GM19455 (cell line): ENCODE results near the gene RAB11FIP3.

ENCODE experiments used
- ATAC-seq: cut with Tn5 transposase; IDR thresholded peaks from one replicate; pipeline ENCODE4 v1.9.1; 2021; ENCODE audit not compliant: unreplicated experiment

Gene RAB11FIP3

GRCh38 chr16:529012-529575, 103.6 kb downstream of the RAB11FIP3 start:
- no peak for ATAC-seq

DNA sequence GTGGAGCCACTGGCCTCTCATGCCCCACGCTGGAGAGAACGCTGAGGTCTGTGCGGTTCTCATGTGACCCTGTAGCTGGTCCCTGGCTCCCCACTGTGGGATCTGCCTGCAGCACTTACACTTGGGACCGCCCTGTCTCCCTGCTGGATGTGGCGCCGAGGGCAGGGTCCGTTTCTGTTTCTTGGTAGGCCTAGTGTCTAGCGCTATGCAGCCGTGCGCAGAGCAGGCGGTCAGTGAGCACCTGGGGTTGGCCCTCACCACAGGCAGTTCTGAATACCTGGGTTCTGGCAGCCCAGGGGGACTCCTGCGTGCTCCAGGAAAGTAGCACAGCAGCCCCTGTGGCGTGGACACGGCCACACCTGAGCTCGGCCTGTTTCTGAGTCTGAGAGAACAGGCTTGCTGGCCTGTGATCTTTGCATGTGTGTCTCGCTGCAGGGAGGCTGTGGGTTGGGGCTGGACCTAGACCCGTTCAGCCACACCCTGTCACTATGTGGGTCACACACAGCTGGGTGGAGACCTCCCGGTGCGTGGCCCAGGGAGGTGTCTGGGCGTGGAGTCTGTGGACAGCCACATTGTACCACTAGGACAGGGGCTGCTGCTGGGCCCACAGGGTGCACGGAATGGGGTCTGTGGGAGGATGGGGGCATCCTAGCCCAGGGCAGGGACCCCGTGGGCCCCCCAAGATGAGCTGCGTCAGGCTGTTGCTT, 104.8 kb downstream of the RAB11FIP3 start:
- ATAC-seq, result no peak

DNA sequence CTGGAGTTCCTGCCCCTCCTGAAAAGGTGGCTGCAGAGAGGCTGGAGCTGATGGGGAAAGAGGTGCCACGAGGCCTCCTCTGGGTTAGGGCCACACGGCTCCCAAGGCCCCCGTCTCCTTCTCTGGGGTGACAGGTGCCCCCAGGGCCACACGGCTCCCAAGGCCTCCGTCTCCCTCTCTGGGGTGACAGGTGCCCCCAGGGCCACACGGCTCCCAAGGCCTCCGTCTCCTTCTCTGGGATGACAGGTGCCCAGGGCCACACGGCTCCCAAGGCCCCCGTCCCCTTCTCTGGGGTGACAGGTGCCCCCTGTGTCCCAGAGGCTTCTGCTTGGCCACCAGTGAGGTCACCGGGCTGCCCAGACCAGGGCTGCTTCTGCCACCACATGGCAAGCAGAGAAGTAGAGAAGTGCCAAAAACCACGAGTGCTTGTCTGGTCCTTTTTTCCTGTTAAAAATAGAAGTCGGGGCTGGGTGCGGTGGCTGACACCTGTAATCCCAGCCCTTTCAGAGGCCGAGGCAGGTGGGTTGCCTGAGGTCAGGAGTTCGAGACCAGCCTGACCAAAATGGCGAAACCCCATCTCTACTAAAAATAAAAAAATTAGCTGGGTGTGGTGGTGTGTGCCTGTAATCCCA, 106.2 kb downstream of the RAB11FIP3 start:
- no peak for ATAC-seq

DNA sequence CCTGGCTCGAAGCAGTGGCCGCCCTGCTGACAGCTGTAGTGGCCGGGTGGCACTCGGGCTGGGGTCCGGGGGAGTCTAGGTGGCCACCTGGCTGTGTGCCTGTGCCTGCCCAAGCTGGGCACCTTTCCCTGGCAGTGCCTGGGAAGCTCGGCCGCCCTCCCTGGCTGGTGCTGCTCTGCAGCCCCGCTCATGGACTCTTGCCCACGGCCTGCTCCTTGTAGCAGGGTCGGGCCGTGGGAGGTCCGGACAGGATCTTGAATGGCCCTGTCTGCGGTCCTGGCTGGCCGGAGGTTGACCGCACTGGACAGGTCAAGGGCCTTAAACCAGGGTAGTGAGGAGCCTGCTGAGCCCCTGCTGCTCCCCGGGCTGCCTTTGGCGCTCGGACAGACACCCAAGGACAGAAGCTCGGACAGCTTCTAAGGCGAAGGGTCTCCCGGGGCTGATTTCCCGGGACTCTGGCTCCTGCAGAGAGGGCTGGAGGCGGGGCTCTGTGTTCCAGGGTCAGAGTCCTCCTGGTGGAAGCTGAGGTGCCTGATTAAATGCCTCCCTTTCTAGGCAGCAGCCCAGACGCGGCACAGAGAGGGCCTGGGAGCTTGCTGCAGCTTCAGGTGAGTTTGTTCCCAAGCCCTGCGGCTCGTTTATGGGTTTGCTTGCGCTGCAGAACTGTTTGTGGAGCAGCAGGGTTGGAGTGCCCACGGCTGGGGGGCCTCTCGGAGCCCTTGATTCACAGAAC, 108.1 kb downstream of the RAB11FIP3 start:
- ATAC-seq, result no peak

DNA sequence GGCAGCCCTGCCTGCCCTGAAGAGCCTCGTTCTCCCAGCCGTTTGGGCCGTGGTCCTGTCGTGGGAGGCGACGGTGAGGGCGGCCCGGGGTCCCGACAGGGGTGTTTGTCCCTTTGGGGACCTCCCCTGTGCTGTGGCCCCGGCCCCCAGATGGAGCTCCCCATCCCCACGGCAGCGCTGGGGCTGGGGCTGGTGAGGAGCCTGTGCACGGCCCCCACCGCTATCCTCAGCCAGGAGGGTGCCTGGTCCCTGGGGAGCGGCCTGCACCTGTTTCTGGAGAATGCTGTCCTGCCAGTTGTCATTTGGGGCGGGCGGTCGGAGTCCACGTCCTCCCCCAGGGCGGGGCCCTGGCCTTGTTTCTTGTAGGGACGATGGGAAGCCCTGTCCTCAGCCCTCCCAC, 108.7 kb downstream of the RAB11FIP3 start:
- no peak for ATAC-seq

GRCh38 chr16:534856-535445, 109.5 kb downstream of the RAB11FIP3 start:
- no peak for ATAC-seq

DNA sequence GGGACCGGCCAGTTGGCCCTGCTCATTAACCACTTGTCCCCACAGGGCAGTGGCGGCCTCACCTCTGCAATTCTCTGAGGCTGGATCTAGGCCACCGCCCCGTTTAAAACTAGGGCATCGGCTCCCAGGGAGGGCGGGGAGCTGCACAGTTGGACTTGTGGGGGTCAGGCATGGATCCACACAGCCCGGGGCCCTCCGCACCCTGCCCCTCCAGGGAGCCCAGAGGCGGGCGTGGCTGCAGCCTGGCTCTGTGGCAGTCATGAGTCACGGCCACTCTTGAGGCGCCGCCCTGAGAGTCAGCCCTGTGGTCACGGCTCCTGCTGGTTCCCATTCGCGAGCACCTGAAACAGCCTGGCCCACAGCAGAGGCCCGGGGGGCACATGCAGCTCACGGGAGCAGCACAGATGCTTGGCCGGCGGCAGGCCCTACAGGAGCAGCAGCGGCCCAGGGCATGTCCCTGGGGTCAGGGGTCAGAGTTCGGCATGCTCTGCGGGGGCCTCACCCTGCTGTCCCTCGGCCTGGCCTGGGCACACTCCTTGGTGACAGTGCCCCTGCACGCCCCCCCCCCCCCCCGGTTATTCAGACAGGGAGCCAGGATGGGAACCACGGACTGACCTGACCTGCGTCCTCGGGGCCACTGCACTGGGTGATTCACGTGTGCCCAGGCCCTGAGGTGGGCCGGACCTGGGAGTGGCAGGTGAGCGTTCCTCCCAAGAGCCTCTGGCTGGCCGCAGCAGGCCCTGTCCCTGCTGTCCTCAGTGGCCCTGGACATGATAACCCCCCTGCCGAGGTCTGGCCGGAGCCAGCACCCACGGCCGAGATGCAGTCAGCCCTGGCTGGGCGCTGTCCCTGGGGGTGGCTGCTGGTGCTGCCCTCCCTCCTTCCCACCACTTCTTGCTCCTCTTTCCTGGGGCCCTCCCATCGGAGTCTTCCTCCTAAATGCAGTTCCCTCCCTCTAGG, 110.3 kb downstream of the RAB11FIP3 start:
- ATAC-seq, result no peak

DNA sequence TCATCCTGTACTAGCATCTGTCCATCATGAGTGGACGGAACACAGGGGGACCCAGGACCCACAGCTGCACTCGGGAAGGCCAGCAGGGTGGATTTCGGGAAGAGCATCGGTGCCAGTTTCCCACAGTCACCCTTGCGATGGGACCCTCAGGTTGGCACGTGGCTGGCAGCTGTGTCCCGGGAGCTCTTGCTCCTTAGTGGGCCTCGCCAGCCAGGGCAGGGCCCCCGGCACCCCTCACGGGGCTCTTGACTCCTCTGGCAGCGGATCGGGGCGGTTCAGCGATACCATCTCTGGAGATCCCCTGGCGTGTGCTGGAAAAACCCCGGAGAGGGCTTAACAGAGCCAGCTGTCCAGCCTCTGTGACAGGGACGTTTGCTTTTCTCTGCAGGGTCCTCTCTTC, 111.3 kb downstream of the RAB11FIP3 start:
- no peak for ATAC-seq

GRCh38 chr16:537415-538335, 112.2 kb downstream of the RAB11FIP3 start:
- no peak for ATAC-seq

GRCh38 chr16:539901-540530, 114.6 kb downstream of the RAB11FIP3 start:
- no peak for ATAC-seq

DNA sequence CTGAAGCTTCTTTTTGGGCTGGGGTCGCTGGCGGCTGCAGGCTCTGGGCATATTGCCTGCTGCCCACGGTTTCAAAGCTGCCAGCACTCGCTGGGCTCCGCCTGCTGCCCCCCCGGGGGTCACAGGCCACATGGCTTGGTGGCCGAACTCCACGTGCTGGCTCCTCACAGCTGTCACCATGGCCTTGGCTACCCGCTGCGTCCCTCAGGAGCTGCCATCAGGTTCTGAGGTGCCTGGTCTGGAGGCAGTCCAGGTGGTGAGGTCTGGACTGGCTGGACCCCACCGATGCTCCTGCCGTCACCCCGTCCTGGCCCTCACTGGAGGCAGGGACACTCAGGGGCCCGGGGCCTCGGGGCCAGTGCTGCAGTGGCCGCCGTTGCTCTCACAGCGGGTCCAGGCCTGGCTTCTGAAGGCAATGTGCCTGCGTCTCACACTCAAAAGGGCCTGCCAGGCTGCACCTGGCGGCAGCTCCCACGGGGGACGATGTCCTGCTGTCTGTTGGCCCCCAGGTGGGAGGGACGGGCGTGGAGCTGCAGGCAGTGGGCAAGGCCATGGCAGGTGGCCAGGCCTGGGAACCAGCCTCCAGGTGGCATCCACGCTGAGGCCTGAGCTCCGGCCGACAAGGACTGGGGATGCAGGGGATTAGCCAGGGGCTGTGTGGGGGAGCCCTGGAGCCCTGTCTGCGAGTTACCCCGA, 115.3 kb downstream of the RAB11FIP3 start:
- ATAC-seq, result no peak

- no peak for ATAC-seq
These were observed 118.1 kb downstream of the RAB11FIP3 start for GRCh38 chr16:543301-544164.

- ATAC-seq, result no peak
These were observed 119.1 kb downstream of the RAB11FIP3 start for GRCh38 chr16:544517-544916.

GRCh38 chr16:546909-547770, 121.7 kb downstream of the RAB11FIP3 start:
- no peak for ATAC-seq

DNA sequence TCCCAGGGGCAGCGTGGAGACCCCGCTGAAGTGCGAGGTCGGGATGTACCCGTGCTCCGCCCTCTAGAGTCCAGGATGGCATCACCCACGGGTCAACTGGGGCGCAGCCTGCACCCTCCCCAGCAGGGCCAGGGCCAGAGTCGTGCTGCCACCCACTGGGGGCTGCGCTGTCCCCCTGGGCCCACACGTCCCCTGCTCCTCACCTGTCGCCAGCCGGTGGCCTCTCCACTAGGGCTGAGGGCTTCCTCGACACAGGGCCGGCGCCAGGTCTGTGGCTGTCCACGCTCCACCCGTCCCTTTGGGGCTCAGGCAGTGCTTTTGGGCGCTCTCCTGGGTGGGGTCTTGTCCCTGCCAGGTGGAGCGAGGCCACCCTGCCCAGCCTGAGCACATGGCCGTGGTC, 123.1 kb downstream of the RAB11FIP3 start:
- no peak for ATAC-seq

- no peak for ATAC-seq
These were observed 124.3 kb downstream of the RAB11FIP3 start for GRCh38 chr16:549544-550263.
